ENCODE data around the gene GP5. TPM values are rescaled to one million over a fixed set of nuclear protein-coding genes. Genes with fewer than 3 reads are reported as not detected.
A peak's percentile ranks its signal among the peaks of the same experiment; 100 is the strongest.

Gene GP5
- total RNA-seq, 1 donor from 2014 or later = 0.13 TPM

- DNase-seq (ENCODE audit: low read depth in 2 of 2) = peak; percentile 32 to 55
These were observed 21.4 kb downstream of the GP5 start for GRCh38 chr3:194377708-194378107.

GRCh38 chr3:194376241-194376560 lies 22.9 kb downstream of the GP5 start:
- DNase-seq (ENCODE audit: low read depth in 2 of 2) = peak; percentile 39 to 58

GRCh38 chr3:194375473-194376240 lies 23.4 kb downstream of the GP5 start:
- DNase-seq (ENCODE audit: low read depth in 2 of 2) = peak; percentile 76 to 80

- DNase-seq (ENCODE audit: low read depth in 2 of 2) = no peak
These were observed 24.1 kb downstream of the GP5 start for GRCh38 chr3:194374935-194375334.

GRCh38 chr3:194373899-194374298 lies 25.2 kb downstream of the GP5 start:
- DNase-seq (ENCODE audit: low read depth in 2 of 2) = no peak

- no peak for DNase-seq (ENCODE audit: low read depth in 2 of 2)
These were observed 26.0 kb downstream of the GP5 start for GRCh38 chr3:194373028-194373427.

- no peak for DNase-seq (ENCODE audit: low read depth in 2 of 2)
These were observed 28.3 kb downstream of the GP5 start for GRCh38 chr3:194370753-194371152.

- DNase-seq (ENCODE audit: low read depth in 2 of 2) = peak in 1 of 2 donors; percentile 41
These were observed 29.4 kb downstream of the GP5 start, which contains the start of gene LRRC15 for GRCh38 chr3:194369522-194370279. TSS of gene LRRC15 (minus strand) at chr3:194369743. CDS start at chr3:194361043, 8,700 bp downstream.

- no peak for DNase-seq (ENCODE audit: low read depth in 2 of 2)
These were observed 30.1 kb downstream of the GP5 start for GRCh38 chr3:194368918-194369317.

- no peak for DNase-seq (ENCODE audit: low read depth in 2 of 2)
These were observed 30.8 kb downstream of the GP5 start for GRCh38 chr3:194367992-194368841.

GRCh38 chr3:194365978-194366490 lies 33.0 kb downstream of the GP5 start:
- DNase-seq (ENCODE audit: low read depth in 2 of 2) = no peak

GRCh38 chr3:194365526-194365925 lies 33.5 kb downstream of the GP5 start:
- no peak for DNase-seq (ENCODE audit: low read depth in 2 of 2)

GRCh38 chr3:194364652-194365434 lies 34.2 kb downstream of the GP5 start:
- peak; percentile 88 to 89 for DNase-seq (ENCODE audit: low read depth in 2 of 2)

GRCh38 chr3:194364314-194364651 lies 34.8 kb downstream of the GP5 start:
- no peak for DNase-seq (ENCODE audit: low read depth in 2 of 2)

GRCh38 chr3:194360568-194360967 lies 38.5 kb downstream of the GP5 start:
- no peak for DNase-seq (ENCODE audit: low read depth in 2 of 2)

GRCh38 chr3:194357681-194358080 lies 41.4 kb downstream of the GP5 start:
- no peak for DNase-seq (ENCODE audit: low read depth in 2 of 2)

- DNase-seq (ENCODE audit: low read depth in 2 of 2) = no peak
These were observed 43.7 kb downstream of the GP5 start for GRCh38 chr3:194355379-194355778.

- DNase-seq (ENCODE audit: low read depth in 2 of 2) = no peak
These were observed 44.8 kb downstream of the GP5 start for GRCh38 chr3:194354315-194354714.

GRCh38 chr3:194352667-194353246 lies 46.3 kb downstream of the GP5 start:
- DNase-seq (ENCODE audit: low read depth in 2 of 2) = no peak

GRCh38 chr3:194351952-194352536 lies 47.0 kb downstream of the GP5 start:
- DNase-seq (ENCODE audit: low read depth in 2 of 2) = no peak
